Measurements from ENCODE around the gene CIB4.

Gene CIB4

GRCh38 chr2:26591619-26592505 is 49.3 kb downstream of the CIB4 start:
- TF ChIP-seq OSR1 (CRISPR knock-in tag; IDR thresholded peaks at IDR 0.05) (no peak), TOX (CRISPR knock-in tag; IDR thresholded peaks at IDR 0.05; ENCODE audit: borderline replicate concordance) (no peak), ARNTL (CRISPR knock-in tag; IDR thresholded peaks at IDR 0.05; ENCODE audit: borderline replicate concordance, low read depth) (no peak), ZFP30 (CRISPR knock-in tag; IDR thresholded peaks at IDR 0.05) (no peak), TSHZ2 (CRISPR knock-in tag; IDR thresholded peaks at IDR 0.05) (no peak), PATZ1 (CRISPR knock-in tag; IDR thresholded peaks at IDR 0.05; ENCODE audit: borderline replicate concordance) (no peak), TCF4 (CRISPR knock-in tag; IDR thresholded peaks at IDR 0.05; ENCODE audit: borderline replicate concordance) (no peak), CSDC2 (CRISPR knock-in tag; IDR thresholded peaks at IDR 0.05) (no peak), ZNF565 (CRISPR knock-in tag; conservative IDR thresholded peaks at IDR 0.05; ENCODE audit: low read depth) (no peak), POU6F1 (CRISPR knock-in tag; IDR thresholded peaks at IDR 0.05; ENCODE audit: borderline replicate concordance, low read depth) (no peak), ESRRG (CRISPR knock-in tag; IDR thresholded peaks at IDR 0.05) (no peak), CREB5 (CRISPR knock-in tag; IDR thresholded peaks at IDR 0.05; ENCODE audit: low read depth) (no peak)
- ATAC-seq = no peak

- no peak for ATAC-seq
- no peak for TF ChIP-seq ZFP30 (CRISPR knock-in tag; IDR thresholded peaks at IDR 0.05)
- TF ChIP-seq ZNF8 (CRISPR knock-in tag; IDR thresholded peaks at IDR 0.05) = no peak
- no peak for TF ChIP-seq CSRNP3 (CRISPR knock-in tag; IDR thresholded peaks at IDR 0.05)
- no peak for TF ChIP-seq OSR1 (CRISPR knock-in tag; IDR thresholded peaks at IDR 0.05)
- no peak for TF ChIP-seq ZFP3 (CRISPR knock-in tag; IDR thresholded peaks at IDR 0.05)
- TF ChIP-seq CSDC2 (CRISPR knock-in tag; IDR thresholded peaks at IDR 0.05) = no peak
- TF ChIP-seq CREB5 (CRISPR knock-in tag; IDR thresholded peaks at IDR 0.05; ENCODE audit: low read depth) = no peak
- no peak for TF ChIP-seq ISL1 (CRISPR knock-in tag; IDR thresholded peaks at IDR 0.05)
- TF ChIP-seq ZNF565 (CRISPR knock-in tag; conservative IDR thresholded peaks at IDR 0.05; ENCODE audit: low read depth) = no peak
Observed at GRCh38 chr2:26590980-26591618, 50.1 kb downstream of the CIB4 start.

- TF ChIP-seq CSDC2 (CRISPR knock-in tag; IDR thresholded peaks at IDR 0.05) (no peak), ZNF565 (CRISPR knock-in tag; conservative IDR thresholded peaks at IDR 0.05; ENCODE audit: low read depth) (no peak), ZNF70 (CRISPR knock-in tag; IDR thresholded peaks at IDR 0.05) (no peak), RARB (CRISPR knock-in tag; IDR thresholded peaks at IDR 0.05) (no peak), TCF4 (CRISPR knock-in tag; IDR thresholded peaks at IDR 0.05; ENCODE audit: borderline replicate concordance) (no peak), ZC3H10 (CRISPR knock-in tag; IDR thresholded peaks at IDR 0.05) (no peak), BACH2 (CRISPR knock-in tag; IDR thresholded peaks at IDR 0.05; ENCODE audit: borderline replicate concordance) (no peak), ESRRG (CRISPR knock-in tag; IDR thresholded peaks at IDR 0.05) (no peak)
- ATAC-seq = no peak
Observed at GRCh38 chr2:26590508-26590907, 50.7 kb downstream of the CIB4 start.

Measured in SK-N-SH treated with all-trans-retinoic acid at 6 μM for 48 hours (cell line).